Activated naive CD8-positive, alpha-beta T cell treated with anti-CD3 and anti-CD28 coated beads, Interleukin-2, amount 10 ng/mL, durations not matched to agents 7 days and 5 days (primary cell): ENCODE data around the gene SRBD1. TPM values are rescaled to one million over a fixed set of nuclear protein-coding genes. Genes with fewer than 3 reads are reported as not detected.
A peak's percentile ranks its signal among the peaks of the same experiment; 100 is the strongest.

ENCODE experiments used
- ATAC-seq: fragments of 150-1000 bp; cut with Tn5 transposase; one replicate; pipeline ENCODE4 v1.10.0; 2021; ENCODE audit warnings: low read depth, moderate library complexity
- POLR2A ChIA-PET: fragments of 350-600 bp; sonication (Branson Sonifier 250); formaldehyde crosslinking; loops from one replicate; lab custom pipeline; 2021; ENCODE audit warnings: antibody characterized with exemption; lab: Charles Lee
- DNase-seq: peaks from one replicate; pipeline ENCODE4 v3.0.0; 2021
- H3K27ac Mint-ChIP-seq: one replicate; pipeline ENCODE4 v1.8.0; 2022; ENCODE audit warnings: mild to moderate bottlenecking, mixed read lengths
- H3K27me3 Mint-ChIP-seq: one replicate; pipeline ENCODE4 v1.8.0; 2022; ENCODE audit warnings: mild to moderate bottlenecking, moderate library complexity, mixed read lengths
- H3K36me3 Mint-ChIP-seq: one replicate; pipeline ENCODE4 v1.8.0; 2021; ENCODE audit warnings: mild to moderate bottlenecking, mixed read lengths
- H3K4me1 Mint-ChIP-seq: one replicate; pipeline ENCODE4 v1.8.0; 2021; ENCODE audit warnings: mixed read lengths
- H3K4me3 Mint-ChIP-seq: one replicate; pipeline ENCODE4 v1.8.0; 2022; ENCODE audit warnings: mild to moderate bottlenecking, moderate library complexity, mixed read lengths
- H3K9me3 Mint-ChIP-seq: one replicate; pipeline ENCODE4 v1.8.0; 2021; ENCODE audit warnings: mixed read lengths
- total RNA-seq, 2 experiments: library from RNA; stranded (reverse); gene quantifications; one replicate each; pipeline ENCODE4 v1.2.3, GENCODE V29; 2021

Gene SRBD1
- total RNA-seq, 2 experiments from 2014 or later = 20.5 to 23.9 TPM

DNA sequence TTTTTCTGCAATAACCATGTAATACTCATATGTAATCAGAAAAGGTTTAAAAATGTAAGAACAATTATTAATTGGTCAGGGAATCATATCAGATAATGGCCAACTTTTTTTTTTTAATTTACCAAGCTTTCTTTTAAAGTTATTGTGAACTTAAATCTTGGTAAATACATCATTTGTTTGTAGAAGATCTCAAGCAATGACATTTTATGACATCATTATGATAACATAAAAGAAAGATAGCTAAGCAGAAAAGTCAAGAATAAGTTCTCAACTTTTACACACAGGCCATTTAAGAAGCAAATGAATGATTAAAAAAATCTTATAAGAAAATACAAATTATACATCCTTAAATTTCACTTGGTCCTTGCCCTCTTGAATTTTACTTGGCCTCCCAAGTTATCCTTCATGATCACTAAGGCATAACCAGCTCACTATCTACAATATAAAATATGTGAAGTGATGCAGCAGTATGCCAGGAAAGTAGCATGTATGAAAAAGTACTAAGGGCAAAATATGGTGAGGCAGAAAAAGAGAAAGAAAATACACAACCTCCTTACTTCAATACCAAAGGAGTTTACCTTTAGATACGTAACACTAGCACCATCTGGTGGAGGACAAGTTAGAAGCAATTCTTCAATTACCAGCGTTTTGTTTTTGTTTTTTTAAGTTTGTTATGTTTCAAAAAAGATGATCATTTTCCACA, 116.6 kb downstream of the SRBD1 start:
- no peak overlapping the region for H3K4me3 Mint-ChIP-seq
- ATAC-seq = no peak
- H3K4me1 Mint-ChIP-seq = peaks cover 2% of the 10 kb centered on the region
- no peaks in the 10 kb centered on the region for H3K9me3 Mint-ChIP-seq
- no peak for DNase-seq
- no peaks in the 10 kb centered on the region for H3K27me3 Mint-ChIP-seq
- no peak overlapping the region for H3K27ac Mint-ChIP-seq
- H3K36me3 Mint-ChIP-seq = peaks cover 5% of the 10 kb centered on the region
- POLR2A ChIA-PET = interaction anchor here (0.7 kb wide), 1 partner anchor 156 kb away, joined by 3 read pairs; no protein-coding TSS in a partner anchor

DNA sequence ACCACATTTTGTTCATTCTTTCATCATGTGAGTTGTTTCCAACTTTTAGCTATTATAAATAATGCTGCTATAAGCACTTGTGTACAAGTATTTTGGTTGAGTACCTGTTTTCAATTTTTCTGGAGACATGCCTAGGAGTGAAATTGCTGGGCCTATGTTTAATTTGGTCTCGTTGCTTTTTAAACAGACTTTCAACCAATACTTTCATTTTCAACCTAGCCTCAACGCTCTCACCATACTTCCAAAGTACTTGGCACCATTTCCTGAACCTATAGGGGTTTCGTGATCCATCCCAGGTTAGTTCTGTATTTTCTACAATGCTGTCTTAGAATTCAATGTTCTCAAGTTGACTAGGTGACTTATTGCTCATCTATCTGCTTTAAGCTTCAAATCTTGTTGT, 126.1 kb downstream of the SRBD1 start:
- Mint-ChIP-seq H3K4me3 (no peak overlapping the region), H3K36me3 (peaks cover 15% of the 10 kb centered on the region), H3K27me3 (no peaks in the 10 kb centered on the region), H3K4me1 (no peaks in the 10 kb centered on the region), H3K9me3 (no peaks in the 10 kb centered on the region), H3K27ac (no peak overlapping the region)
- POLR2A ChIA-PET = interaction anchor here (0.6 kb wide), 1 partner anchor 383 kb away, joined by 3 read pairs; no protein-coding TSS in a partner anchor
- ATAC-seq (no peak), DNase-seq (no peak)

DNA sequence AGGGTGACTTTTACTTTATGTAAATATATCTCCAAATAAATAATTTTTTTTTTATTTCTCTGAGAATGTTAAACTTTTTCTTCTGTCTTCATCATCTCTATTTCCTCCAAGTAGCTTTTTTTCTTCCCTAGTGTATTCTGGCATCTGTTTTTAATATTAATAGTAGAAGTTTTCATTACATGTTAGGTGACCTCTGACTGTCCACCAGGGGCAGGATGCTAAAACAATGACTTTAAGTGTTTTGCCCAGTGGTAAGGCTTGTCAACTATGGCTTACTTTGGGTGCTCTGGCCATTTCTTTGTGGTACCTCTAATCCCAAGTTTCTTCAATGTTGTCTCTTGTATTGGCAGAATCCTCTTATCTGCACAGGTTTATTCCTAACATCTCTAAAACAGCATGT, 127.1 kb downstream of the SRBD1 start:
- no peak for ATAC-seq
- no peaks in the 10 kb centered on the region for H3K9me3 Mint-ChIP-seq
- DNase-seq = no peak
- H3K27ac Mint-ChIP-seq = no peak overlapping the region
- no peaks in the 10 kb centered on the region for H3K27me3 Mint-ChIP-seq
- H3K36me3 Mint-ChIP-seq = peaks cover 15% of the 10 kb centered on the region
- no peaks in the 10 kb centered on the region for H3K4me1 Mint-ChIP-seq
- POLR2A ChIA-PET = no interaction called here
- H3K4me3 Mint-ChIP-seq = no peak overlapping the region

DNA sequence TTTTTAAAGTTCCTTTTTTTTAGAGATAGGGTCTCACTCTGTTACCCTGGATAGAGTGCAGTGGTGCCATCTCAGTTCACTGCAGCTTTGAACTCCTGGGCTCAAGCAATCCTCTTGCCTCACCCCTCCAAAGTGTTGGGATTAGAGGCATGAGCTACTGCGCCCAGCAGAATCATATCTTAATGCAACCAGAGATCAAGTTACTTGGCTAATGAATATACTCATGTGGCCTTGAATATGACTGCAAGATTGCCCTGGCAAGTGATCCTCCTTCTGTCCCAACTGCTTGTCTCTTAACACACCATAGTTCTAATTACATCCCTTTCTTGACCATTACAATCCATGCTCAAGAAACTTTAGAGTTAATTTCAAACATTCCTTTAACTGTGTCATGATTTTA, 133.5 kb downstream of the SRBD1 start:
- no peaks in the 10 kb centered on the region for H3K9me3 Mint-ChIP-seq
- ATAC-seq (no peak), DNase-seq (no peak)
- no peak overlapping the region for H3K4me3 Mint-ChIP-seq
- no peak overlapping the region for H3K27ac Mint-ChIP-seq
- peaks cover 23% of the 10 kb centered on the region for H3K36me3 Mint-ChIP-seq
- H3K4me1 Mint-ChIP-seq = no peaks in the 10 kb centered on the region
- POLR2A ChIA-PET = no interaction called here
- H3K27me3 Mint-ChIP-seq = no peaks in the 10 kb centered on the region

DNA sequence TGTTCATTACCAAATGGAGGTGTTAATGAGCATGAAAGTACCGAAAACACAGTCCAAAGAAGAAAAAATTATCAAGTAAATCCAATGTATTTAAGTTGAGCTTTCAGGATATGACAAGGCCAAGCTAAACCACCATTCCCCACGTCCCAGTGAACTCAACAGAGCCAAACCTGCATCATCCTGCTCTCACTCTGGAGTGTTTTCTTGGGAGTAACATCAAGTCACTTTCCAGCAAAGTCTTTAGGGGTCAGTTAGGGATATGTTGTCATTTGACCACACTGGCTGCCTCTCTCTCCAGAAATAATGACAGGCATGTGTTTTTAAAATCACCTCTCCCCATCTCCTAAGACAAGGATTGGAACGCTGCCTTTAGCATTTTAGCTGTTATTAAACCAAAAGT, 140.5 kb downstream of the SRBD1 start:
- Mint-ChIP-seq H3K36me3 (peaks cover 7% of the 10 kb centered on the region), H3K4me3 (no peak overlapping the region), H3K27me3 (no peaks in the 10 kb centered on the region), H3K4me1 (no peaks in the 10 kb centered on the region), H3K9me3 (no peaks in the 10 kb centered on the region), H3K27ac (no peak overlapping the region)
- POLR2A ChIA-PET = no interaction called here
- ATAC-seq = no peak
- DNase-seq = no peak

GRCh38 chr2:45469314-45470099, 141.6 kb downstream of the SRBD1 start:
- Mint-ChIP-seq H3K4me3 (no peak overlapping the region), H3K4me1 (no peaks in the 10 kb centered on the region), H3K27me3 (no peaks in the 10 kb centered on the region), H3K9me3 (no peaks in the 10 kb centered on the region), H3K36me3 (peaks cover 2% of the 10 kb centered on the region), H3K27ac (no peak overlapping the region)
- ATAC-seq (no peak), DNase-seq (no peak)
- POLR2A ChIA-PET = no interaction called here

DNA sequence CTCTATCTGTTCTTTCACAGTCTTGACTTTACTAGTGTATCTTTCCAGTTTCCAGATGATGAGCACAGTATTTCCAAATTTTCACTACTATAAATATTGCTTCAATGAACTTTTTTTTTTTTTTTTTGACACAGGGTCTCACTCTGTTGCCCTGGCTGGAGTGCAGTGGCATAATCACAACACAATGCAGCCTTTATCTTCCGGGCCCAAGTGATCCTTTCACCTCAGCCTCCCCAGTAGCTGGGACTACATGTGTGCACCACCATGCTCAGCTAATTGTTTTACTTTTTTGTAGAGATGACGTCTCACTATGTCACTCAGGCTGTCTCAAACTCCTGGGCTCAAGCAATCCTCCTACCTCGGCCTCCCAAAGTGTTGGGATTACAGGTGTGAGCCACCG, 142.8 kb downstream of the SRBD1 start:
- H3K36me3 Mint-ChIP-seq = peaks cover 2% of the 10 kb centered on the region
- H3K4me3 Mint-ChIP-seq = no peak overlapping the region
- H3K27ac Mint-ChIP-seq = no peak overlapping the region
- H3K4me1 Mint-ChIP-seq = no peaks in the 10 kb centered on the region
- no peak for DNase-seq
- no peak for ATAC-seq
- POLR2A ChIA-PET = no interaction called here
- no peaks in the 10 kb centered on the region for H3K27me3 Mint-ChIP-seq
- no peaks in the 10 kb centered on the region for H3K9me3 Mint-ChIP-seq

- no peak overlapping the region for H3K4me3 Mint-ChIP-seq
- H3K27ac Mint-ChIP-seq = peak overlapping the region; percentile 6
- H3K27me3 Mint-ChIP-seq = no peaks in the 10 kb centered on the region
- H3K9me3 Mint-ChIP-seq = no peaks in the 10 kb centered on the region
- ATAC-seq (no peak), DNase-seq (no peak)
- no peaks in the 10 kb centered on the region for H3K4me1 Mint-ChIP-seq
- H3K36me3 Mint-ChIP-seq = peaks cover 2% of the 10 kb centered on the region
- POLR2A ChIA-PET = no interaction called here
Observed at GRCh38 chr2:45466053-45466452, 145.0 kb downstream of the SRBD1 start.

- DNase-seq = no peak
- peaks cover 2% of the 10 kb centered on the region for H3K4me1 Mint-ChIP-seq
- H3K4me3 Mint-ChIP-seq = no peak overlapping the region
- POLR2A ChIA-PET = no interaction called here
- peaks cover 6% of the 10 kb centered on the region for H3K36me3 Mint-ChIP-seq
- no peaks in the 10 kb centered on the region for H3K9me3 Mint-ChIP-seq
- H3K27ac Mint-ChIP-seq = no peak overlapping the region
- no peak for ATAC-seq
- H3K27me3 Mint-ChIP-seq = no peaks in the 10 kb centered on the region
Observed at GRCh38 chr2:45460825-45461224, 150.2 kb downstream of the SRBD1 start.

DNA sequence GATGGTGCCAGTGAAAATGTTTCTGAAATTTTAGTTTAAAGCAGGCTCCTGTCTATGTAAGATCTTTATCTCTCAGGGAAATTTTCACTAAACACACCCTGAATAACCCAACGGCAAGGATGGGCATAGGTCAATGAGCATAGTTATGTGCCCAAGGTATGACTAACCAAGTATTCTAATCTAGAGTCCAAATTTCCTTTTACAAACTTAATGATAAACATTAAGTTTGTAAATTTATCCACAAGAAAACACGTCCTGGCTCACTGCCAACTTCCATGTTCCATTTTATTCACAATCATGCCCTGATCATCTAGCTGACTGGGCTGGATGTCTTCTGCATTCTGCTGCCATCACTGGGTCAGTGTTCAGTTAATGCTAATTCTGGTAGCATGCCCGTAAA, 151.2 kb downstream of the SRBD1 start:
- H3K4me1 Mint-ChIP-seq = peaks cover 2% of the 10 kb centered on the region
- H3K36me3 Mint-ChIP-seq = peaks cover 6% of the 10 kb centered on the region
- ATAC-seq (no peak), DNase-seq (no peak)
- no peaks in the 10 kb centered on the region for H3K9me3 Mint-ChIP-seq
- no peaks in the 10 kb centered on the region for H3K27me3 Mint-ChIP-seq
- POLR2A ChIA-PET = no interaction called here
- H3K4me3 Mint-ChIP-seq = no peak overlapping the region
- H3K27ac Mint-ChIP-seq = no peak overlapping the region

- no peaks in the 10 kb centered on the region for H3K27me3 Mint-ChIP-seq
- DNase-seq (no peak), ATAC-seq (no peak)
- no peaks in the 10 kb centered on the region for H3K9me3 Mint-ChIP-seq
- H3K27ac Mint-ChIP-seq = no peak overlapping the region
- POLR2A ChIA-PET = no interaction called here
- H3K36me3 Mint-ChIP-seq = peaks cover 6% of the 10 kb centered on the region
- H3K4me3 Mint-ChIP-seq = no peak overlapping the region
- peaks cover 2% of the 10 kb centered on the region for H3K4me1 Mint-ChIP-seq
Observed at GRCh38 chr2:45458909-45459563, 152.0 kb downstream of the SRBD1 start.

DNA sequence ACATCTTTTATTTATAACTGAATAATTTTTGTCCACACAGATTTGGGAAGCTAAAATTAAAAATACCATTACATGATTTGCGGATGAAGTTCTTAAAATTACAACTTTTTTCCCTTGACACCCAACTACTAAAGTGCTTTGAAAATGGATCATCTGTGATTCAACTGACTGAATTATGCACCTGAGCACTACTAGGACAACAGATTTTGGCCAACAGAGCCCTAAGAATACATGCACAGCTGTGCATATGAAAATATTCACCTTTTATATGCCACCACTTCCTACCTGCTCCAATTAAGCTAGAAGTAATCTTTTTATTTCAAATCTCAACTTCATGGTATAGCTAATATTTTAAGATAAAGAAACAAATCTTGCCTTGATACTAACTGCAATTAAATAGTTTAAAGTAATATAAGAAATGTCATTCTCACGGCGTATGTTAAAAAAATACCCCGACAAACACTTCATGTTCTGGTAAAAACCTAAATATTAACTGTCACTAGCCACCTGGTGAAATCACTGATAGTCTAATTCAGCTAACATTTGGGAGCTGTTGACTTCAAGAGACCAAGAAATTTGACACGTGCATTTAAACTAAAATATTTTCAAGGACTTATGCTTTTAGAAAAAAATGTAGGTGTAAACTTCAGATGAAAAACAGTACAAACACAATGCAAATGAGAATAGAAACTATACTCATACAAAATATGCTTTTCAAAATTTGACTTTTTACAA, 153.7 kb downstream of the SRBD1 start:
- POLR2A ChIA-PET = no interaction called here
- H3K9me3 Mint-ChIP-seq = no peaks in the 10 kb centered on the region
- peaks cover 8% of the 10 kb centered on the region for H3K36me3 Mint-ChIP-seq
- H3K4me1 Mint-ChIP-seq = peaks cover 2% of the 10 kb centered on the region
- DNase-seq (no peak), ATAC-seq (no peak)
- no peak overlapping the region for H3K4me3 Mint-ChIP-seq
- H3K27me3 Mint-ChIP-seq = no peaks in the 10 kb centered on the region
- H3K27ac Mint-ChIP-seq = no peak overlapping the region

GRCh38 chr2:45452866-45453265, 158.2 kb downstream of the SRBD1 start:
- POLR2A ChIA-PET = no interaction called here
- no peaks in the 10 kb centered on the region for H3K27me3 Mint-ChIP-seq
- peaks cover 2% of the 10 kb centered on the region for H3K36me3 Mint-ChIP-seq
- no peak overlapping the region for H3K4me3 Mint-ChIP-seq
- H3K4me1 Mint-ChIP-seq = no peaks in the 10 kb centered on the region
- no peaks in the 10 kb centered on the region for H3K9me3 Mint-ChIP-seq
- no peak for ATAC-seq
- DNase-seq = no peak
- no peak overlapping the region for H3K27ac Mint-ChIP-seq
